OCI-LY3 (cell line): Measurements from ENCODE around the gene NCF4.

Source experiments
- H2AFZ ChIP-seq: fragments of 200-600, 300-600 bp; shearing (Covaris generic); 2 replicates; pipeline ENCODE4 v1.6.0; 2014; ENCODE audit warnings: antibody characterized with exemption, low read depth, low read length
- H3K27ac ChIP-seq: fragments of 200-600, 300-600 bp; sonication (generic); 2 replicates; pipeline ENCODE4 v1.5.1; 2014; ENCODE audit warnings: mild to moderate bottlenecking, low read length, moderate library complexity, mixed read lengths
- H3K27me3 ChIP-seq: fragments of 200-600, 300-600 bp; sonication (generic); 2 replicates; pipeline ENCODE4 v1.6.1; 2014; ENCODE audit warnings: low read depth, low read length, mixed read lengths
- H3K36me3 ChIP-seq: fragments of 200-600, 300-600 bp; sonication (generic); replicated peaks from 2 replicates; pipeline ENCODE3; 2014; ENCODE audit warnings: low read depth, low read length, mixed read lengths
- H3K4me1 ChIP-seq: fragments of 300-600, 200-600 bp; sonication (generic); 2 replicates; pipeline ENCODE4 v1.6.1; 2014; ENCODE audit warnings: low read length, mixed read lengths
- H3K4me2 ChIP-seq: fragments of 200-600, 300-600 bp; sonication (generic); 2 replicates; pipeline ENCODE4 v1.6.1; 2014; ENCODE audit warnings: low read length, mixed read lengths
- H3K4me3 ChIP-seq: fragments of 300-600, 200-600 bp; sonication (generic); 2 replicates; pipeline ENCODE4 v1.5.1; 2014; ENCODE audit warnings: antibody characterized with exemption, mild to moderate bottlenecking, low read length, moderate library complexity
- H3K79me2 ChIP-seq: fragments of 300-600, 200-600 bp; shearing (Covaris generic); 2 replicates; pipeline ENCODE4 v1.6.1; 2014; ENCODE audit warnings: mild to moderate bottlenecking, low read length, mixed read lengths
- H3K9ac ChIP-seq: fragments of 300-600, 200-600 bp; shearing (Covaris generic); 2 replicates; pipeline ENCODE4 v1.6.0; 2014; ENCODE audit warnings: mild to moderate bottlenecking, low read length, moderate library complexity
- H3K9me3 ChIP-seq: fragments of 200-600, 300-600 bp; shearing (Covaris generic); 2 replicates; pipeline ENCODE4 v1.6.1; 2014; ENCODE audit warnings: low read length, mixed read lengths; ENCODE audit not compliant: insufficient read depth
- H4K20me1 ChIP-seq: fragments of 200-600, 300-600 bp; sonication (generic); 2 replicates; pipeline ENCODE4 v1.6.1; 2016; ENCODE audit warnings: low read length, mixed read lengths; ENCODE audit not compliant: insufficient read depth
- EZH2phosphoT487 ChIP-seq: fragments of 200-600 bp; shearing (Covaris generic); IDR thresholded peaks from 2 replicates; pipeline ENCODE4 v1.6.1; 2018; ENCODE audit warnings: antibody characterized with exemption, mixed run types, low read depth
- TF ChIP-seq, protein P1 (sequence below): fragments of 200-600, 300-600 bp; sonication (generic); IDR thresholded peaks from 2 replicates; pipeline ENCODE4 v1.5.1; 2014; ENCODE audit warnings: antibody characterized with exemption, low read length, low read depth

Gene NCF4

DNA sequence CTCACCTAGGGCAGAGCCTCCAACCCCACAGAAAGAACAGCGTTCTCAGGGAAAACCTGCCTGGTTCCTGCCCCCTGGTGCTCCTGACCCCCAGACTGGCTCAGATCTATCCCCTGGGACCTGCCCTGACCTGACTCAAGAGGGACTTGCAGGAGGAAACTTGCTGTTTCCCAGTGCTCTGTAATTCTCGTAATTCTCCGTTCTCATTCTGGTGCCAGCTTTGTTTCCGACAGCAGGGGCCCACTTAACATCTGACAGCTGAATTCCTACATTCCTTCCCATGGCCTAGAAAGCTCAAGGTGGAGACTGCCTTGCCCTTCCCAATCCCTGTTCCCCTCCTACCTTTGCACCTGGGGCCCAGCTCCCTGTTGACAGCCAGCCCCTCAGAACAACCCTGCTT, 40.1 kb downstream of the NCF4 start:
- Histone ChIP-seq H3K9ac (peak overlapping the region; percentile 50; the same call in 1 of the 2 replicates), H3K27ac (peak overlapping the region; percentile 88), H3K36me3 (peaks cover 9% of the 10 kb centered on the region), H3K4me1 (peaks cover 43% of the 10 kb centered on the region), H3K4me2 (peak overlapping the region; percentile 80), H2AFZ (no peak overlapping the region), H3K4me3 (peak overlapping the region; percentile 51), H3K27me3 (no peaks in the 10 kb centered on the region; the same call in 1 of the 2 replicates), H4K20me1 (no peaks in the 10 kb centered on the region), H3K79me2 (no peaks in the 10 kb centered on the region), H3K9me3 (peaks cover 5% of the 10 kb centered on the region; the same call in 1 of the 2 replicates)
- no peak for TF ChIP-seq EZH2phosphoT487
- TF ChIP-seq, protein P1, sequence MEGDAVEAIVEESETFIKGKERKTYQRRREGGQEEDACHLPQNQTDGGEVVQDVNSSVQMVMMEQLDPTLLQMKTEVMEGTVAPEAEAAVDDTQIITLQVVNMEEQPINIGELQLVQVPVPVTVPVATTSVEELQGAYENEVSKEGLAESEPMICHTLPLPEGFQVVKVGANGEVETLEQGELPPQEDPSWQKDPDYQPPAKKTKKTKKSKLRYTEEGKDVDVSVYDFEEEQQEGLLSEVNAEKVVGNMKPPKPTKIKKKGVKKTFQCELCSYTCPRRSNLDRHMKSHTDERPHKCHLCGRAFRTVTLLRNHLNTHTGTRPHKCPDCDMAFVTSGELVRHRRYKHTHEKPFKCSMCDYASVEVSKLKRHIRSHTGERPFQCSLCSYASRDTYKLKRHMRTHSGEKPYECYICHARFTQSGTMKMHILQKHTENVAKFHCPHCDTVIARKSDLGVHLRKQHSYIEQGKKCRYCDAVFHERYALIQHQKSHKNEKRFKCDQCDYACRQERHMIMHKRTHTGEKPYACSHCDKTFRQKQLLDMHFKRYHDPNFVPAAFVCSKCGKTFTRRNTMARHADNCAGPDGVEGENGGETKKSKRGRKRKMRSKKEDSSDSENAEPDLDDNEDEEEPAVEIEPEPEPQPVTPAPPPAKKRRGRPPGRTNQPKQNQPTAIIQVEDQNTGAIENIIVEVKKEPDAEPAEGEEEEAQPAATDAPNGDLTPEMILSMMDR: no peak

DNA sequence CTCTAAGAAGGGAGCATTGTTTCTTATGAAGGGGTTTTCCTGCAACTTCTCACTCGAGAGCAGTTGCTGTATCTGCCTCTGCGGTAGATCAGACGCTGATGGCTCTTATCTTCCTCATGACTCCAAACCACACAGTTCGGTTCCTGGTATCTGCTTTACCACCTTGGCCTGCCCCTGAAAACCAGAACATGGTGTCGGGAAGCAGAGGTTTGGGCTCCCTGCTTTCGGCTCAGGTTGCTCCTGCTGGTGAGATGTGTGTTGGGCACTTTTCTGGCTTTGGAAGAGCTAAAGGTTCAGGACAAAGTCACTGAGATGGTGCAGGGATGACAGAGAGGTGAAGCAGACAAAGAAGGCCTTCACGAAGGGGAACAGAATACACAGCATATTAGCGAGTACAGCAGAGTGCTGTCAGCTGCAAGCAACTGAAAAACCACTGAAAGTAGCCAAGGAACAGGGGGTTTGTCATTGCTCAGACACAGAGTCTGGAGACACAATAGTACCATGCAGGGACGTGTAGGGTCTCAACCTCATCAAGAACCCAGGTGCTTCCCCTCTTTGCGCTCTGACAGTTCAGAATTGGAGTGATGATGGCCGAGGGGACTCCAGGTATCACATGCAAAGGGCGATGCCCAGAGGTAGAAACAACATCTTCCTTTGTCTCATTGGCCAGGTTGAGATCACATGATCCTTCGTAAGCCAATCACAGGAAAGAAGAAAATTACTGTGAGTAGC, 40.8 kb downstream of the NCF4 start:
- Histone ChIP-seq H3K4me2 (peak overlapping the region; percentile 80), H3K27me3 (no peaks in the 10 kb centered on the region; the same call in 1 of the 2 replicates), H4K20me1 (no peaks in the 10 kb centered on the region), H3K27ac (peak overlapping the region; percentile 88), H3K79me2 (no peaks in the 10 kb centered on the region), H3K9me3 (peaks cover 5% of the 10 kb centered on the region; the same call in 1 of the 2 replicates), H2AFZ (peak overlapping the region; percentile 59; the same call in 1 of the 2 replicates), H3K36me3 (peaks cover 9% of the 10 kb centered on the region), H3K9ac (peak overlapping the region; percentile 50; the same call in 1 of the 2 replicates), H3K4me3 (peak overlapping the region; percentile 51), H3K4me1 (peaks cover 43% of the 10 kb centered on the region)
- no peak for TF ChIP-seq EZH2phosphoT487
- TF ChIP-seq, protein P1: no peak

- H3K27me3 ChIP-seq: no peaks in the 10 kb centered on the region; the same call in 1 of the 2 replicates
- peaks cover 5% of the 10 kb centered on the region; the same call in 1 of the 2 replicates for H3K9me3 ChIP-seq
- TF ChIP-seq EZH2phosphoT487: no peak
- H2AFZ ChIP-seq: 0 out of 2 replicates have a peak overlapping the region, but pooled peaks have one; percentile 6
- no peak overlapping the region; the same call in 1 of the 2 replicates for H3K9ac ChIP-seq
- H3K4me1 ChIP-seq: peaks cover 43% of the 10 kb centered on the region
- peaks cover 9% of the 10 kb centered on the region for H3K36me3 ChIP-seq
- H3K27ac ChIP-seq: peak overlapping the region; percentile 88
- H3K4me3 ChIP-seq: peak overlapping the region; percentile 51
- H3K79me2 ChIP-seq: no peaks in the 10 kb centered on the region
- H3K4me2 ChIP-seq: peak overlapping the region; percentile 80
- H4K20me1 ChIP-seq: no peaks in the 10 kb centered on the region
Observed at GRCh38 chr22:36902143-36902926, 41.5 kb downstream of the NCF4 start.

DNA sequence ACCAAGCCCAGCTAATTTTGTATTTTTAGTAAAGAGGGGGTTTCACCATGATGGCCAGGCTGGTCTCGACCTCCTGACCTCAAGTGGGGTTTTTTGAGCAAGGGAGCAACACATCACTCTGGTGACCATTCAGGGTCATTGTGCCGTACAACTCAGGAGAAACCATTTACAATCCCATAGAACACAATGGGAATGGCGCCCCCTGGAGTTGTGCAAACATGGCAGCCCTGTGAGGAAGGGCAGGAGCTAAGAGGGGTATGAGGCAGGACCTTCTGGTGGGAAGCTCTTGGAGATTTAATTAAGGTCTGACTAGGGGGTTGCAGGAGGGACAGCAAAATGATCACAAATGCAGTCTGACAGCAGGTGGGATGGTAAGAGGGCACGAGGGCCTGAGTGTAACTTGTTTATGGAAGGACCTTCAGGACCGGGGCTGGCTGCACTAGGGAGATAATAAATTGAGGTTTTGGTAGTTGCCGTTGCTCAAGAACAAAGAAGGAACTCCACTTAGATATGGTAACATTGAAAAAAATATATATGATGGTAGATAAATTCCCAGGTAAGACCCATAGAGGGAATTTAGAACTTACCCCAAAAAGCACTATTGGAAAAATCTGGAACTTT, 43.6 kb downstream of the NCF4 start:
- Histone ChIP-seq H3K4me3 (no peak overlapping the region), H3K79me2 (no peaks in the 10 kb centered on the region), H4K20me1 (no peaks in the 10 kb centered on the region), H3K4me1 (peaks cover 32% of the 10 kb centered on the region), H3K27me3 (no peaks in the 10 kb centered on the region), H3K9me3 (peaks cover 5% of the 10 kb centered on the region; the same call in 1 of the 2 replicates), H3K36me3 (peaks cover 7% of the 10 kb centered on the region), H3K27ac (no peak overlapping the region), H3K9ac (no peak overlapping the region), H2AFZ (no peak overlapping the region), H3K4me2 (no peak overlapping the region)
- TF ChIP-seq, protein P1: peak; percentile 47
- TF ChIP-seq EZH2phosphoT487: no peak
